ENCODE data around the gene OPN1LW. TPM values are rescaled to one million over a fixed set of nuclear protein-coding genes. Genes with fewer than 3 reads are reported as not detected.

OPN1LW gene
- total and polyA plus RNA-seq, 2 of the 8 experiments (the other 6 are each of a cell fraction or from before 2014, with no cell fraction given), result not detected

DNA sequence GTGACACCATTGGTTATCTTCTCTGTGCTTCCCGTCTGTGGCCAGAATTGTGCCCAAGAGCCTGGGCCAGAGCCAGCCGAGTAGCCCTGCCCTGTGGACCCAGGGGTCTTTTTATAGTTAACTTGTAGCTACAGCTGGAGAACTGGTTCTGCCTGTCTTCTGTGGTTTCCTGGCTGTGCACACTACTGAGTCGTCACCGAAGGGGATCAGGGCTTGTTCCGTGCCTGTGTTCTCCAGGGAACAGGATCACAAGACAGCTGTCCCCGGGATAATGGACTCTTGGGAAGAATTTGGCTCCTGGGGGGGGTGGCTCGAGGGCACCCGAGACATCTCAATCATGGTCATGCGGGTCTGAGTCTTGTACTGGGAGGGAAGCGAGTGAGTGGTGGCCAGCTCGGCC lies 22.1 kb upstream of the OPN1LW start:
- H3K79me2 ChIP-seq (ENCODE audit: control insufficient read depth in 1 of 2, insufficient read depth in 2 of 2, low read length in 2 of 2), result no peaks in the 10 kb centered on the region
- H3K36me3 ChIP-seq (ENCODE audit: control insufficient read depth in 2 of 4, insufficient read depth in 4 of 4, low read length in 3 of 4), result no peaks in the 10 kb centered on the region
- H3K4me3 ChIP-seq (ENCODE audit: extremely low read depth in 1 of 4, insufficient read depth in 2 of 4, low read depth in 3 of 4, low read length in 4 of 4), result no peak overlapping the region
- no peak overlapping the region for H3K9ac ChIP-seq (replicated peaks in 1 of 4; ENCODE audit: extremely low read depth in 1 of 4, low read depth in 3 of 4, low read length in 3 of 4)
- no peaks in the 10 kb centered on the region for H3K27me3 ChIP-seq (replicated peaks in 1 of 4; ENCODE audit: control insufficient read depth in 3 of 4, extremely low read depth in 1 of 4, insufficient read depth in 3 of 4, low read length in 3 of 4)
- peaks cover 0 to 5% of the 10 kb centered on the region in 2 experiments; a peak in 1 of 4 replicates for H3K9me3 ChIP-seq (ENCODE audit: insufficient read depth in 2 of 2, low read depth in 1 of 2, low read length in 1 of 2)
- H4K20me1 ChIP-seq (replicated peaks in 1 of 2; ENCODE audit: control insufficient read depth in 1 of 2, insufficient read depth in 2 of 2, low read length in 2 of 2), result no peaks in the 10 kb centered on the region
- H4K8ac ChIP-seq (ENCODE audit: extremely low read depth, insufficient read depth, low read length), result no peak overlapping the region
- H2BK12ac ChIP-seq (ENCODE audit: low read depth, low read length), result no peak overlapping the region
- POLR2A ChIA-PET (ENCODE audit: partially characterized antibody), result no interaction called here
- H2AK5ac ChIP-seq (ENCODE audit: low read depth, low read length), result no peak overlapping the region
- H3K14ac ChIP-seq (ENCODE audit: insufficient read length), result no peak overlapping the region
- H3K4me1 ChIP-seq (replicated peaks in 1 of 4; ENCODE audit: control insufficient read depth in 3 of 4, insufficient read depth in 4 of 4, low read length in 3 of 4), result no peaks in the 10 kb centered on the region
- no peak overlapping the region for H2BK120ac ChIP-seq (replicated peaks; ENCODE audit: low read depth, low read length)
- CTCF ChIA-PET (ENCODE audit: partially characterized antibody), result no interaction called here
- H4K91ac ChIP-seq (replicated peaks; ENCODE audit: insufficient read length, low read length), result no peak overlapping the region
- no peak overlapping the region for H2BK5ac ChIP-seq (ENCODE audit: low read depth, low read length)
- H3K4ac ChIP-seq (replicated peaks; ENCODE audit: insufficient read length, low read depth, low read length), result no peak overlapping the region
- FAIRE-seq (no peak), DNase-seq (ENCODE audit: low read depth in 1 of 2, low spot score in 2 of 2) (no peak)
- H3K23me2 ChIP-seq (ENCODE audit: low read depth, low read length), result no peaks in the 10 kb centered on the region
- H2BK20ac ChIP-seq (ENCODE audit: low read length), result no peak overlapping the region
- no peak overlapping the region for H2AFZ ChIP-seq (ENCODE audit: low read length)
- H3K18ac ChIP-seq (ENCODE audit: extremely low read depth, low read length), result no peak overlapping the region
- H2BK15ac ChIP-seq (ENCODE audit: low read length), result no peak overlapping the region
- no peaks in the 10 kb centered on the region for H3K79me1 ChIP-seq (ENCODE audit: low read depth, low read length)
- H4K5ac ChIP-seq (ENCODE audit: insufficient read length, low read depth, low read length), result no peak overlapping the region
- no peak overlapping the region for H3K27ac ChIP-seq (ENCODE audit: low read depth, low read length)
- no peak overlapping the region for H3K23ac ChIP-seq (ENCODE audit: insufficient read length)
- H3K4me2 ChIP-seq (ENCODE audit: insufficient read depth in 1 of 2, low read depth in 2 of 2, low read length in 2 of 2), result no peak overlapping the region
- no peak overlapping the region for H3K56ac ChIP-seq (replicated peaks; ENCODE audit: insufficient read length, low read depth, low read length)
- 88% methylated on average over 10 of the region's 11 CpGs; no CpG with 5 or more reads in 1 of the 2 experiments for WGBS, 2 experiments (ENCODE audit: extremely low coverage in 1 of 2, insufficient coverage in 1 of 2, insufficient read length in 1 of 2, insufficient replicate concordance in 2 of 2, low coverage in 1 of 2, low lambda C conversion rate in 2 of 2, missing lambda C conversion rate in 1 of 2)
- TF ChIP-seq HDAC6 (IDR thresholded peaks at IDR 0.05; ENCODE audit: low read depth, low read length) (no peak), FOSL1 (IDR thresholded peaks at IDR 0.05; ENCODE audit: insufficient read depth, low read depth, low read length) (no peak), CHD1 (IDR thresholded peaks at IDR 0.05; ENCODE audit: low read depth, low read length) (no peak), EP300 (IDR thresholded peaks at IDR 0.05; ENCODE audit: borderline replicate concordance in 1 of 2, low read depth in 2 of 2, low read length in 2 of 2) (no peak), TAF1 (IDR thresholded peaks at IDR 0.05; ENCODE audit: low read depth, low read length) (no peak), CHD2 (IDR thresholded peaks at IDR 0.05; ENCODE audit: low read length) (no peak), SP1 (IDR thresholded peaks at IDR 0.05; ENCODE audit: low read depth, low read length) (no peak), GTF2F1 (IDR thresholded peaks at IDR 0.05; ENCODE audit: borderline replicate concordance, low read depth, low read length) (no peak), RFX5 (IDR thresholded peaks at IDR 0.05; ENCODE audit: borderline replicate concordance, low read depth, low read length) (no peak), MAFK (IDR thresholded peaks at IDR 0.05; ENCODE audit: low read depth, low read length) (no peak), POLR2AphosphoS5 (IDR thresholded peaks at IDR 0.05; ENCODE audit: low read depth, low read length) (no peak), CREB1 (IDR thresholded peaks at IDR 0.05) (no peak), TEAD4 (IDR thresholded peaks at IDR 0.05; ENCODE audit: low read depth, low read length) (no peak)
- TF ChIP-seq, protein P1, sequence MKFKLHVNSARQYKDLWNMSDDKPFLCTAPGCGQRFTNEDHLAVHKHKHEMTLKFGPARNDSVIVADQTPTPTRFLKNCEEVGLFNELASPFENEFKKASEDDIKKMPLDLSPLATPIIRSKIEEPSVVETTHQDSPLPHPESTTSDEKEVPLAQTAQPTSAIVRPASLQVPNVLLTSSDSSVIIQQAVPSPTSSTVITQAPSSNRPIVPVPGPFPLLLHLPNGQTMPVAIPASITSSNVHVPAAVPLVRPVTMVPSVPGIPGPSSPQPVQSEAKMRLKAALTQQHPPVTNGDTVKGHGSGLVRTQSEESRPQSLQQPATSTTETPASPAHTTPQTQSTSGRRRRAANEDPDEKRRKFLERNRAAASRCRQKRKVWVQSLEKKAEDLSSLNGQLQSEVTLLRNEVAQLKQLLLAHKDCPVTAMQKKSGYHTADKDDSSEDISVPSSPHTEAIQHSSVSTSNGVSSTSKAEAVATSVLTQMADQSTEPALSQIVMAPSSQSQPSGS (IDR thresholded peaks at IDR 0.05; ENCODE audit: low read length), result no peak

All from H1 (cell line).